Mesodermal cell (in vitro differentiated cells): ENCODE results near the gene MCF2L.

Source experiments
- H3K27ac ChIP-seq: 2 replicates; pipeline ENCODE4 v1.7.0; 2013; ENCODE audit warnings: mild to moderate bottlenecking, low read depth, low read length, moderate library complexity; ENCODE audit not compliant: severe bottlenecking
- H3K36me3 ChIP-seq: 2 replicates; pipeline ENCODE4 v1.7.1; 2013; ENCODE audit warnings: mild to moderate bottlenecking, low read length, moderate library complexity; ENCODE audit not compliant: control insufficient read depth, insufficient read depth
- H3K4me1 ChIP-seq: one replicate; pipeline ENCODE4 v1.7.1; 2013; ENCODE audit warnings: mild to moderate bottlenecking, low read length; ENCODE audit not compliant: insufficient read depth, control insufficient read depth, poor library complexity, severe bottlenecking
- H3K4me3 ChIP-seq: 2 replicates; pipeline ENCODE4 v1.7.0; 2013; ENCODE audit warnings: low read length, control low read depth, mild to moderate bottlenecking; ENCODE audit not compliant: insufficient read depth, poor library complexity, severe bottlenecking; ENCODE audit errors: extremely low read depth
- H3K9me3 ChIP-seq: 2 replicates; pipeline ENCODE4 v1.7.1; 2013; ENCODE audit warnings: mild to moderate bottlenecking, low read length, moderate library complexity; ENCODE audit not compliant: control insufficient read depth
- WGBS, 2 experiments: methylation state at CpG; one replicate each; pipeline ENCODE4 v1.1.5; 2013; ENCODE audit warnings: missing lambda C conversion rate in 2 of 2; ENCODE audit not compliant: insufficient coverage in 2 of 2; 5-methylcytosine and 5-hydroxymethylcytosine counted together

MCF2L gene

DNA sequence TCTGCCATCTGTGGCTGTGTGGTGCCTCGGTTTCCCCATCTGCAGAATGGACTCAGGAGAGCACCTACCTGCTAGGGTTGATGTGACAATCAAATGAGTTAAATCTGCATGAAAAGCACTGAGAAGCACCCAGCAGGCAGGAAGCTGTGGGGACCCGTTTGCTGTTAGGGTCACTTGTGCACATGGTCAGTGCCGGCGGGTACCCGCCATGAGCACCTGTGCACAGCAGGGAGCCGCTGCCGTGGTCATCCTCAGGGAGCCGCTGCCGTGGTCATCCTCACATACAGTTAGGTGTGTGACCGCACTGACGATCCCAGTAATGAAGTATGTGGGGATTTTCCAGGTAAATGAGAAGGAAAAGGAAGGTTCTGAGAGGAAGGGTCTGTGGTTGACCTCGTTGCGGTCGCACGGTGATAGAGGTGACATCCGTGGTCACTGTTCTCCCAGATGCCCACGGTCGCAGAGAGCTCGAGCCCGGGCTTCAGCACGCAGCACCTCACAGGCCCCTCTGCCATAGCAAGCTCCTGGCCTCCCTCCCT is 6.5 kb downstream of the MCF2L start:
- peaks cover 10% of the 10 kb centered on the region for H3K9me3 ChIP-seq
- H3K4me3 ChIP-seq = no peak overlapping the region
- WGBS, 2 experiments = 94 to 95% methylated on average over 18 to 21 of the region's 21 CpGs

DNA sequence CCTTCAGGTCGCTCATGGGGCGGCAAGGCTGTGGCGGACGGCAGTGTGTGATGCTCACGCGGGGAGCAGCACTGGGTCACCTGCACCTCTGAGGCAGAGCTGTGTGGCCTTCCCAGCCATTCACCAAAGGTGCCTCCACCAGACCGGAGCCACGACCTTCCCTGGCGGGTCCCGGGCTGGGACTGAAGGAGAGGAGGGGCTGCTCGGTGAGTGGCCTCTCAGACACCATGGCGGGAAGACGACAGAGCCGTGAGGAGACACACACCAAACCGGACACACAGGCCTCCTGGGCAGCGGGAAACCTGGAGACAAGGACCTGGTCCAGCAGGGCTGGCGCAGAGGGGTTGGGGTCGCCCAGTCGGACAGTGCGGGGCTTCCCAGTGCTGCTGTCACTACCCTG is 7.5 kb downstream of the MCF2L start:
- Histone ChIP-seq H3K27ac (no peak overlapping the region), H3K9me3 (peaks cover 6% of the 10 kb centered on the region), H3K4me3 (no peak overlapping the region), H3K4me1 (peaks cover 3% of the 10 kb centered on the region), H3K36me3 (no peaks in the 10 kb centered on the region)
- WGBS, 2 experiments = 90 to 93% methylated on average over 17 to 20 of the region's 20 CpGs

More for the DNA sequence above, 6.5 kb downstream of the MCF2L start:
- H3K27ac ChIP-seq = no peak overlapping the region
- no peaks in the 10 kb centered on the region for H3K36me3 ChIP-seq
- peaks cover 3% of the 10 kb centered on the region for H3K4me1 ChIP-seq

DNA sequence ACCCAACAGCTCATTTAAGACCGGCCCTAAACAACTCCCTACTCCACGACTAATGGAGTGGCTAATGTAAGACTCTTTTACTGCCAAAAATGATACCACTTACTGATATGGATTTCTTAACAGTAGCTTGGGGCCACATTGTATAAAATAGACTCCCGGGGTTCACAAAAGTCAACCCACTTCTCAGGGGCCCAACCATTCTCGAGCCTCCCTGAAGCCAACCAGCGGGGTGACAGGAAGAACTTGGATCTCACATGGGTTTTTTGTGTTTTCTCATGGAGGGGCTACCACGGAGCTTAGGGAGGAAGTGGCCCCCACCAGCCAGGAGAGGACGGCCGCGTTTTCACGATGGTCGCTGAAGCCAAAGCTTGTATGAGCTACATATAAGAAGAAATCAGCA is 8.1 kb downstream of the MCF2L start:
- Histone ChIP-seq H3K36me3 (no peaks in the 10 kb centered on the region), H3K9me3 (peaks cover under 1% of the 10 kb centered on the region), H3K4me3 (no peak overlapping the region), H3K27ac (no peak overlapping the region), H3K4me1 (peaks cover 3% of the 10 kb centered on the region)
- 90 to 92% methylated on average over 9 to 11 of the region's 11 CpGs for WGBS, 2 experiments

DNA sequence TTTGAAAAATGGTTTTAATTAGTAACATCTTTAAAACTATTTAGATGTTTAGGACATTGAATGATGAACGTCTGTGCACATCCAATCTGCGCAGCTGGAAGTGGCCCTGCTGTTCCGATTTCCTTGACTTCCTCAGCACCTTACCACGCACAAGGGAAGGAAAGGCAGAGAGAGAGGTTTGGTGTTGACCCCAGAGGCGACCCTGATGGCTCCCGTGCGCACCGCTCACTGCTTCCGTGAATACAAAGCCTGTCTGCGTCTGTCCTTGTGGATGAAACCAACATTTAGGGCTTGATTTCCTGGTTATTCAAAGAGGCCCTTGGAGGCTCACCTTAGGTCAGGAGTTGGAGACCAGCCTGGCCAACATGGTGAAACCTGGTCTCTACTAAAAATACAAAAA is 8.5 kb downstream of the MCF2L start:
- Histone ChIP-seq H3K36me3 (no peaks in the 10 kb centered on the region), H3K9me3 (no peaks in the 10 kb centered on the region), H3K27ac (no peak overlapping the region), H3K4me3 (no peak overlapping the region), H3K4me1 (peaks cover 3% of the 10 kb centered on the region)
- WGBS, 2 experiments = 82 to 88% methylated on average over 5 to 8 of the region's 10 CpGs

DNA sequence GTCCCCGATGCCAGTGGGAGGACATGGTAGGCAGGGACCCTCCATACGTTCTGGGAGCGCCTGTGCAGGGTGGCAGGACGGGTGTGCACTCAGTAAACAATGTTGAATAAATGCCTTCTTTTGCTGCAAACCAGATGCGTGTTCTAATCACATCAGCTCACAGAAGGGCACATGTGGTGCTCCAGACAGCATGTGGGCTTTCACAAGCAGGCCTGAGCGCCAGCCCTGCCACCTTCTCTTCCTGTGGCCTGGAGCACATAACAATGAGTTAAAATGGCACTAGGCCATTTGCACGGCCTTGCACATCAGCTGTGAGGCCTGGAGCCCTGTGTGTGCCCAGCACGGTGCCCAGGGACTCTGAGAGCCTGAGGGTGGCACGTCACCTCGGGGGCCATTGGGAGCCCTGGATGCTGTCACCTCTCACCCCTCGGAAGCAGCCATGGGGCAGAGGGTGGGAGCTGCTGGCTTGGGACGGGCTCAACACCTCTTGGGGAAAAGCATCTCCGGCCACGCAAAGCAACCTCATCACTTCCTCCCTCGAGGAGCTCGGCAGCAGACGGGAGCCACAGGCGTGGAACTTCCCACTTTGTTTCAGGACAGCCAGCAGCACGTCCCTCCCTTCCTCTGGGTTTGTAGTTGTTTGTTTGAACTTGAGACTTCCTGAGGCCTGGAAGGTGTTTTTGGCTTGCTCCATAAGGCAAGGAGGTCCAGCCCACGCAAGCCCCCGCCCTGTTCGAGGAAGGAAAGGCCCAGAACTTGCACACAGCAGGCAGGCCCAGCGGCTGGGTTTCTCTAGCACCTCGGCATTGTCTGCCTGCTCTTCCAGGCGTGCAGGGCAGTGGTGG is 9.8 kb downstream of the MCF2L start:
- Histone ChIP-seq H3K4me1 (peaks cover 3% of the 10 kb centered on the region), H3K9me3 (no peaks in the 10 kb centered on the region), H3K4me3 (no peak overlapping the region), H3K27ac (no peak overlapping the region), H3K36me3 (no peaks in the 10 kb centered on the region)
- WGBS, 2 experiments = 89 to 92% methylated on average over 18 to 24 of the region's 25 CpGs

DNA sequence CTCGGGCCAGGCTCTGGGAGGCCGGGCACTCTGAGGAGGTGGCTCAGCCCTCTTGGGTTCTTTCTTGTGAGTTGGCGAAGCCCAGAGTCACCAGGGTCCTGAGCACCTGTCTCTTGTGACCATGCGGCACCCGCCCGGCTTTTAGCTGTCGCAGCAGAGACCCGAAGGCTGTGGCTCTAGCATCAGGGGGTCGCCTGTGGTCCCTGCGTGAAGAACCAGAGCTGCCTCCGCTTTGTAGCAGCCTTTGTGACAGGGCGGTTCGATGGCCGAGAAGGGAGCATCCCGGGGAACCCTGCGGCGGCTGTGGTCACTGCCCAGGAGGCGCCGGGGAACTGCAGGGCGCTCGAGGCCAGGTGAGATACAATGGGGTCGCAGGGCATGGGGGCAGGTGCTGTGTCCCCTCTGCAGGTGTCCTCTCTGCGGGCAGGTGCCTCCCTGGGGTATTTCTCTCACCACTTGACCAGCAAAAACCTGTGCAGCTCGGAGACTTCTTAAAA is 10.4 kb downstream of the MCF2L start:
- WGBS, 2 experiments = 91 to 93% methylated on average over 24 of the region's 24 CpGs
- Histone ChIP-seq H3K36me3 (no peaks in the 10 kb centered on the region), H3K27ac (no peak overlapping the region), H3K9me3 (no peaks in the 10 kb centered on the region), H3K4me1 (peaks cover 3% of the 10 kb centered on the region), H3K4me3 (no peak overlapping the region)

DNA sequence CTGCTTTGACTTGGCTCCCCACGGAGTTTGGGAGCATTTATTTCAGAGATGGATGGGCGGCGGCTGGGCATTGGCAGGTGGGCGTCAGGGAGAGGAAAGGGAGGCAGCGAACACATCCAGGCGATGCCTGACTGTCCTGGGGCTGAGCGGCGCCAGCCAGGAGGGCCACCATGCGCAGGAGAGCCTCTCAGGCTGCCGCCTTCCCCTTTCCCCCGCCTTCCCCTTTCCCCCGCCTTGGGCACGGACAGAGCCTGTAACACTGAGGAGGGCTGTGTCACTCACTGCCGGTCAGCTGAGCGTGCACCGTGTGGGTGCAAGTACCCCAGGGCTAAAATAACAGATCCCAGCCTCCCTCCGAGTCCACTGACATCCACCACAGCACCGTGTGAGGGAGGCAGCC is 11.4 kb downstream of the MCF2L start:
- no peak overlapping the region for H3K4me3 ChIP-seq
- H3K9me3 ChIP-seq = no peaks in the 10 kb centered on the region
- WGBS, 2 experiments = 45 to 74% methylated on average over 3 to 10 of the region's 18 CpGs
- no peaks in the 10 kb centered on the region for H3K36me3 ChIP-seq
- H3K27ac ChIP-seq = no peak overlapping the region
- H3K4me1 ChIP-seq = peaks cover 3% of the 10 kb centered on the region

DNA sequence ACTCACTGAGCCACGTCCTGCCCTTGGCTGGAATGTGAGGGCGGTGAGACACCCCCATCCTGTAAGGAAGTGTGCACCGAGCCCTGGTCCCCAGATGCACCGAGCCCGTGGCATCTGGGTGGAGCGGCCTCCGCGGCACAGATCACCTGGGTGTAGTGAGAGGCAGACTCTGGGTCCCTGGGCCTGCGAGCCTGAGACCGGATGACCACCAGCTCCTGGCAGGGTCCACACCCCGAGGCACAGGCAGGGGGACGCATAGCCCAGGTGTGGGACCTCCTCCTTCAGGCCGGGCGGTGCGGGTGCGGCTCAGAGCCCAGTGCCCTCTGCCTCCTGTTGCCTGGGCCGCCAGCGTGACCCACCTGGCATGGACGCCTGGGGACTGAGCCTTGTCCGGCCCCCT is 12.4 kb downstream of the MCF2L start:
- Histone ChIP-seq H3K9me3 (no peaks in the 10 kb centered on the region), H3K4me1 (peaks cover 3% of the 10 kb centered on the region), H3K27ac (no peak overlapping the region), H3K4me3 (no peak overlapping the region), H3K36me3 (no peaks in the 10 kb centered on the region)
- 87 to 90% methylated on average over 20 of the region's 20 CpGs for WGBS, 2 experiments

DNA sequence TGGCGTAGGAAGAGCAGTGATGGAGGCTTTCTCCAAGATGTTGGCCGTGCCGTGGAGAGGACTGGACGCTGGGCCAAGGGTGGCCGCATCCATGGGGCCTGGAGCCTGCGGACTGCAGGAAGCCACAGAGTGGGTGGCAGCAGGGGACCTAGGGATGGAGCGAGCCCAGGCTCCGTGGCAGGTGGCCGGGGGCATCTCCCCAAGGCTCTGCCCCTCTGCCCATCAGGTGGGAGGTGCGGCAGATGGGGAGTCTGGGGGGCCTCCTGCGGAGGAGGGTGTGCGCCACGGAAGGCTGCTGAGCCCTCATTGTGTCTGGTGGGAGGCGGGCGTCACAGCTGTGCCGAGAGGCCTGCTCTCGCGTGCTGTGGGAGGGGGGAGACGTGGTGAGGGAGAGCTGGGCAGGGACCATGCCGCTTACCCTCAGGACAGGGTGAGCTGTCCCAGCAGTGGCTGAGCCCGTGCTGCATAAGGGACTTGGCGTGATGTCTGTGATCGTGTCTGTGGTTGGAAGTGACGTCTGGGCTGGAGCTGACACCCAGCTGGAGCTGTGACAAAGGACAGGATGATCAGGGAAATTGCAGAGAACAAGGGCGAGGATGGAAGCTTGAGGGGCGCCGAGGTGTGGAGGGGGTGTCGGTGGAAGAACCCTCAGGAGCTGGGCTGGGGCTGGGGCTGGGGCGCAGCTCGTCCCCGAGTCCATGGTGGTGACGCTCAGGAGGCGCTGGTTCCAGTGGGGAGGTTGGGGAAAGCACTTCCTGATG is 13.4 kb downstream of the MCF2L start:
- H3K4me3 ChIP-seq = no peak overlapping the region
- H3K27ac ChIP-seq = no peak overlapping the region
- 95 to 98% methylated on average over 29 to 31 of the region's 33 CpGs for WGBS, 2 experiments
- no peaks in the 10 kb centered on the region for H3K36me3 ChIP-seq
- peaks cover 3% of the 10 kb centered on the region for H3K4me1 ChIP-seq
- no peaks in the 10 kb centered on the region for H3K9me3 ChIP-seq

DNA sequence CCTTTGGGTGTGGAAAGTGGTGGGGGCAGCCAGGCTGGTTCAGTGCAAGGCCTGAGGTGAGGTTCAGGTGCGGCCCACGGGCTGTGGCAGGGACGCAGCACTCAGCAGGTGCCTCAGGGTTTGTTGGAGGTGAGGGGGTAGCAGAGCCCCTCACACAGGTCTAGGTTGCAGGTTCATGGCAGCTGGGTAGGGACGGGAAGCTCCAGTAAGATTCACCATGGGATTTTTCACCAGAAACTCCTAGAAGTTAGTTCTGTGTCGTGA is 14.0 kb downstream of the MCF2L start:
- H3K27ac ChIP-seq = no peak overlapping the region
- WGBS, 2 experiments = 79 to 91% methylated on average over 4 to 5 of the region's 5 CpGs
- H3K4me1 ChIP-seq = peaks cover 3% of the 10 kb centered on the region

More for the DNA sequence above, 14.0 kb downstream of the MCF2L start:
- Histone ChIP-seq H3K9me3 (no peaks in the 10 kb centered on the region), H3K4me3 (no peak overlapping the region), H3K36me3 (no peaks in the 10 kb centered on the region)
